Fibroblast of pulmonary artery (primary cell): ENCODE data around the gene SEC14L5.

Experiments
- DNase-seq: peaks from one replicate; pipeline ENCODE4 v3.0.0-alpha.2; 2010; ENCODE audit warnings: low read depth
- H3K4me3 ChIP-seq: replicated peaks from 2 replicates; pipeline ENCODE4 v1.5.1; 2011; ENCODE audit warnings: low read depth, mild to moderate bottlenecking, control low read depth, low read length, moderate library complexity
- CTCF ChIP-seq: IDR thresholded peaks from 2 replicates; pipeline ENCODE4 v1.5.1; 2011; ENCODE audit warnings: mild to moderate bottlenecking, control low read depth, low read length, inconsistent platforms; ENCODE audit errors: missing control alignments

The SEC14L5 gene

GRCh38 chr16:5059386-5060072, 101.4 kb downstream of the SEC14L5 start:
- no peak for TF ChIP-seq CTCF
- H3K4me3 ChIP-seq, result no peak overlapping the region
- no peak for DNase-seq

- H3K4me3 ChIP-seq, result no peak overlapping the region
- no peak for DNase-seq
- TF ChIP-seq CTCF, result no peak
These were observed 102.0 kb downstream of the SEC14L5 start for GRCh38 chr16:5060073-5060641.

GRCh38 chr16:5062051-5062450, 103.9 kb downstream of the SEC14L5 start:
- no peak overlapping the region for H3K4me3 ChIP-seq
- TF ChIP-seq CTCF, result no peak
- no peak for DNase-seq

GRCh38 chr16:5062790-5063765, 104.9 kb downstream of the SEC14L5 start:
- no peak for TF ChIP-seq CTCF
- no peak for DNase-seq
- no peak overlapping the region for H3K4me3 ChIP-seq

- no peak overlapping the region for H3K4me3 ChIP-seq
- no peak for DNase-seq
- TF ChIP-seq CTCF, result no peak
These were observed 106.8 kb downstream of the SEC14L5 start for GRCh38 chr16:5064915-5065314.

GRCh38 chr16:5065326-5065725, 107.2 kb downstream of the SEC14L5 start:
- no peak overlapping the region for H3K4me3 ChIP-seq
- no peak for TF ChIP-seq CTCF
- no peak for DNase-seq
